GM06990 (cell line): ENCODE measurements around the gene NCR2.

Experiments used
- DNase-seq: peaks from one replicate; pipeline ENCODE4 v3.0.0-alpha.2; 2011; ENCODE audit not compliant: insufficient read length; ENCODE audit errors: extremely low read depth
- H3K27me3 ChIP-seq: replicated peaks from 2 replicates; pipeline ENCODE4 v1.6.0; 2011; ENCODE audit warnings: low read length; ENCODE audit not compliant: control insufficient read depth, insufficient read depth
- H3K36me3 ChIP-seq: 2 replicates; pipeline ENCODE4 v1.5.1; 2011; ENCODE audit warnings: low read length; ENCODE audit not compliant: control insufficient read depth, insufficient read depth
- H3K4me3 ChIP-seq: replicated peaks from 2 replicates; pipeline ENCODE4 v1.5.1; 2011; ENCODE audit warnings: low read depth, mild to moderate bottlenecking, control low read depth, low read length
- TF ChIP-seq, protein P1 (sequence below): IDR thresholded peaks from 2 replicates; pipeline ENCODE4 v1.5.1; 2011; ENCODE audit warnings: low read length, control low read depth, mild to moderate bottlenecking, inconsistent platforms; ENCODE audit not compliant: insufficient read depth, poor library complexity, severe bottlenecking

NCR2 gene

DNA sequence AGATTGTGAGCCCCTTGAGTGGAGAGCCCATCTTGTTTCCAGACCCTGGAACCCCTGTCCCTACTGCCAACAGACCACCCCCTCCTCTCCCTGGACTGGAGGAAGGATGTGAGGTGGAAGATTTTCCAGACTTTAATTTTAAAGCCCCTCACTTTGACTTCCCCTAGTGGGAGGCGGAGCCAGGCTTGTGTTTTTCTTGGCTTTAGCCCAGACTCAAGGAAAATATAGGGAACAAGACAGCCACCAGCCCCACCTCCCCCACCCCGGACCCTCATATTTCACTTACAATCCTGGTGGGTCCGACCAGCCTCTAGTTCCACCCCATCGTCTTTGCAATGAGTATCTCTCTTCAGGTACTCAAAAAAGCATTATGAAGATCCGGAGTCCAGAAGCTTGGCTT lies 40.8 kb downstream of the NCR2 start:
- peaks cover 10% of the 10 kb centered on the region for H3K27me3 ChIP-seq
- TF ChIP-seq, protein P1, sequence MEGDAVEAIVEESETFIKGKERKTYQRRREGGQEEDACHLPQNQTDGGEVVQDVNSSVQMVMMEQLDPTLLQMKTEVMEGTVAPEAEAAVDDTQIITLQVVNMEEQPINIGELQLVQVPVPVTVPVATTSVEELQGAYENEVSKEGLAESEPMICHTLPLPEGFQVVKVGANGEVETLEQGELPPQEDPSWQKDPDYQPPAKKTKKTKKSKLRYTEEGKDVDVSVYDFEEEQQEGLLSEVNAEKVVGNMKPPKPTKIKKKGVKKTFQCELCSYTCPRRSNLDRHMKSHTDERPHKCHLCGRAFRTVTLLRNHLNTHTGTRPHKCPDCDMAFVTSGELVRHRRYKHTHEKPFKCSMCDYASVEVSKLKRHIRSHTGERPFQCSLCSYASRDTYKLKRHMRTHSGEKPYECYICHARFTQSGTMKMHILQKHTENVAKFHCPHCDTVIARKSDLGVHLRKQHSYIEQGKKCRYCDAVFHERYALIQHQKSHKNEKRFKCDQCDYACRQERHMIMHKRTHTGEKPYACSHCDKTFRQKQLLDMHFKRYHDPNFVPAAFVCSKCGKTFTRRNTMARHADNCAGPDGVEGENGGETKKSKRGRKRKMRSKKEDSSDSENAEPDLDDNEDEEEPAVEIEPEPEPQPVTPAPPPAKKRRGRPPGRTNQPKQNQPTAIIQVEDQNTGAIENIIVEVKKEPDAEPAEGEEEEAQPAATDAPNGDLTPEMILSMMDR: no peak
- H3K36me3 ChIP-seq: no peaks in the 10 kb centered on the region
- DNase-seq: no peak
- no peak overlapping the region for H3K4me3 ChIP-seq

DNA sequence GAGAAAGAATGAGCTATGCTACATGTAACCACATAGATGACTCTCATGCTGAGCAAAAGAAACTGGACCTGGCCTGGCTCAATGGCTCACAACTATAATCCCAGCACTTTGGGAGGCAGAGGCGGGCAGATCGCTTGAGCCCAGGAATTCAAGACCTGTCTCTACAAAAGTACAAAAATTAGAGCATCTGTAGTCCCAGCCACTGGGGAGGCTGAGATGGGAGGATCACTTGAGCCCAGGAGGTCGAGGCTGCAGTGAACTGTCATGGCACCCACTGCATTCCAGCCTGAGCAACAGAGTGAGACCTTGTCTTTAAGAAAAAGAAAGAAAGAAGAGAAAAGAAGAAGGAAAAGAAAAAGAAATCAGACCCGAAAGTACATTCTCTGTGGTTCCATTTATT lies 41.7 kb downstream of the NCR2 start:
- no peak for DNase-seq
- Histone ChIP-seq H3K36me3 (no peaks in the 10 kb centered on the region), H3K27me3 (peaks cover 12% of the 10 kb centered on the region), H3K4me3 (no peak overlapping the region)
- TF ChIP-seq, protein P1: no peak

- TF ChIP-seq, protein P1: no peak
- DNase-seq: no peak
- no peak overlapping the region for H3K4me3 ChIP-seq
- H3K27me3 ChIP-seq: peaks cover 7% of the 10 kb centered on the region
- no peaks in the 10 kb centered on the region for H3K36me3 ChIP-seq
These were observed 43.9 kb downstream of the NCR2 start for GRCh38 chr6:41379306-41379705.

DNA sequence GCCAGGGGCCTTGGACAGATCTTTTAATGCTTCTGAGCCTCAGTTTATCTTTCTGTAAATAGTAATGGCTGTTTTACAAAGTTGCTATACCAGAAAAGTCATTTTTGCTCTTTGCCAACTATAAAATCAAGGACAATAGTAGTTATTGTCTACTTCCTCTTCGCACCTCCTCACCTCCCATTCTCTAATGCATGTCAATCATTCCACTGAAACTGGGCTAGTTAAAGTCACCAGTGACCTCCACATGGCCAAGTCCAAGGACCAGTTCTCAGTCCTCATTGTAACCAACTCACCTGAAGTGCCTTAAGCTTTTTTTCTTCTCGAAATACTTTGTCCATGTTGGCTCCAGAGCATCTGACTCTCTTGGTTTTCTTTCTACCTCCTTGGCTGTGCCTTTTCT lies 51.2 kb downstream of the NCR2 start:
- no peaks in the 10 kb centered on the region for H3K36me3 ChIP-seq
- no peak for DNase-seq
- H3K27me3 ChIP-seq: peaks cover under 1% of the 10 kb centered on the region
- TF ChIP-seq, protein P1: no peak
- H3K4me3 ChIP-seq: no peak overlapping the region

GRCh38 chr6:41392246-41392645 lies 56.8 kb downstream of the NCR2 start:
- Histone ChIP-seq H3K36me3 (no peaks in the 10 kb centered on the region), H3K4me3 (no peak overlapping the region), H3K27me3 (no peaks in the 10 kb centered on the region; the same call in 1 of the 2 replicates)
- TF ChIP-seq, protein P1: no peak
- no peak for DNase-seq

DNA sequence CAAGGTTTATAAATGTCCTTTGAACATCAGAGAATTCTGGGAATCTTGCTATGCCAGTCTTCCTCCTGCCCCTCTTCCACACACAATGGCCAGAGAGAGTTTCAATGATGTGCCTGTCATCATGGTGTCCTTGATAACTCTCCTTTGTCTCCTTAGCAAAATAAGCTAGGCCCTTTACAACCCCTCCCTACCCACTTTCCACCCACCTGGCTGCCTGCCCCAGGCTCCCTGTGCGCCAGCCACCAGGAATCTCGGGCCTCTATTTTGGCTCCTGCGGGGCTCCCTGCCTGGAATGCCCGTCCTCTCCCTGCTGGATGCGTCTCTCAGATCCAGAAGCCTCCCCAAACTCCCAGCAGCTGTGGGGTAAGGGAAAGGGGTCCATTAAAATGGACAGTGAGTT lies 60.9 kb downstream of the NCR2 start:
- Histone ChIP-seq H3K4me3 (no peak overlapping the region), H3K36me3 (no peaks in the 10 kb centered on the region), H3K27me3 (no peaks in the 10 kb centered on the region)
- DNase-seq: no peak
- TF ChIP-seq, protein P1: no peak
